D721Med (cell line): ENCODE results near the gene DBI.

ENCODE experiments used
- DNase-seq: peaks from one replicate; pipeline ENCODE4 v3.0.0; 2011; ENCODE audit warnings: low spot score; ENCODE audit not compliant: insufficient read length
- FAIRE-seq: peaks from 2 replicates; lab custom pipeline; 2011; peaks lifted over from hg19 to GRCh38; lab: Jason Lieb, UNC
- TF ChIP-seq, protein P1 (sequence below): IDR thresholded peaks from 2 replicates; pipeline ENCODE4 v1.5.1; 2012; ENCODE audit warnings: mild to moderate bottlenecking, control low read depth; ENCODE audit not compliant: insufficient read depth; ENCODE audit errors: missing control alignments

DBI gene

GRCh38 chr2:119339562-119339923 lies 27.2 kb upstream of the DBI start:
- TF ChIP-seq, protein P1, sequence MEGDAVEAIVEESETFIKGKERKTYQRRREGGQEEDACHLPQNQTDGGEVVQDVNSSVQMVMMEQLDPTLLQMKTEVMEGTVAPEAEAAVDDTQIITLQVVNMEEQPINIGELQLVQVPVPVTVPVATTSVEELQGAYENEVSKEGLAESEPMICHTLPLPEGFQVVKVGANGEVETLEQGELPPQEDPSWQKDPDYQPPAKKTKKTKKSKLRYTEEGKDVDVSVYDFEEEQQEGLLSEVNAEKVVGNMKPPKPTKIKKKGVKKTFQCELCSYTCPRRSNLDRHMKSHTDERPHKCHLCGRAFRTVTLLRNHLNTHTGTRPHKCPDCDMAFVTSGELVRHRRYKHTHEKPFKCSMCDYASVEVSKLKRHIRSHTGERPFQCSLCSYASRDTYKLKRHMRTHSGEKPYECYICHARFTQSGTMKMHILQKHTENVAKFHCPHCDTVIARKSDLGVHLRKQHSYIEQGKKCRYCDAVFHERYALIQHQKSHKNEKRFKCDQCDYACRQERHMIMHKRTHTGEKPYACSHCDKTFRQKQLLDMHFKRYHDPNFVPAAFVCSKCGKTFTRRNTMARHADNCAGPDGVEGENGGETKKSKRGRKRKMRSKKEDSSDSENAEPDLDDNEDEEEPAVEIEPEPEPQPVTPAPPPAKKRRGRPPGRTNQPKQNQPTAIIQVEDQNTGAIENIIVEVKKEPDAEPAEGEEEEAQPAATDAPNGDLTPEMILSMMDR, result no peak
- FAIRE-seq (no peak), DNase-seq (no peak)

DNA sequence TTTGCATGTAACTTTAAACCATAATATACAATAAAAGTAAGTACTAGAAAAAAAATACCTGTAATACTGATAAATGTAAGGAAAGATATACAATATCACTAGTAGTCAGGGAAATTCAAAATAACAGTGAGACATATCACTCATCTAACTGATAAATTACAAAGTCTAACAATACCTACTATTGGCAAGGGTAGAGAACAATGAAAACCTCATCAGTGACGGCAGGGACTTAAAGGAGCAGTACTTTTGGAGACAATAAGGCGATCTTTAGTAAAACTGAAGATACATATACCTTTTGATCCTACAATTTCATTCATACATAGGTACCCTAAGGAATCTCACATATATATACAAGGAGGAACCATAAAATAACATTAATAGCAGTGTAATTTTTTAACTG lies 25.1 kb upstream of the DBI start:
- DNase-seq (no peak), FAIRE-seq (no peak)

DNA sequence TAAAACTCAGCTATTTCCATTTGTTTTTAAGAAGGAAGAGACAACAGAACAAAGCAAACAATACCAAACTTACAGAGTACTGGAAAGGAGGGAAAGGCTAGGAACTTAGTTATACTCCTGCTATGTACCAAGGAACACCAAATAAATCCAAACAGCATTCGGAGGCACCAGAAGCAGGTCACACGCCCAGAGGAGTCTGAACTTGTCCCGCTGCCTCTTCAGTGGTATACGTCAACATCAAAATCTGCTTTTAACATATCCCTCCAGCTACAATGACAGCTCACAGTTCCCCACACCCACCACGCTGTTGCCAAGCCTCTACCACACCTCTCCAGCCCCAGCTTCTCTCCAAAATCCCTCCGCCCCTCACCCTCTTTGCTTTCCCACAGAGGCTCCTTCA lies 17.5 kb upstream of the DBI start:
- DNase-seq, result no peak
- TF ChIP-seq, protein P1, result no peak
- FAIRE-seq, result no peak

More for the DNA sequence above, 25.1 kb upstream of the DBI start:
- TF ChIP-seq, protein P1, result no peak

- TF ChIP-seq, protein P1, result no peak
- no peak for DNase-seq
- no peak for FAIRE-seq
These were observed 16.3 kb upstream of the DBI start for GRCh38 chr2:119350311-119350998.

GRCh38 chr2:119352357-119352756 lies 14.4 kb upstream of the DBI start:
- FAIRE-seq, result no peak
- no peak for DNase-seq
- TF ChIP-seq, protein P1, result no peak

DNA sequence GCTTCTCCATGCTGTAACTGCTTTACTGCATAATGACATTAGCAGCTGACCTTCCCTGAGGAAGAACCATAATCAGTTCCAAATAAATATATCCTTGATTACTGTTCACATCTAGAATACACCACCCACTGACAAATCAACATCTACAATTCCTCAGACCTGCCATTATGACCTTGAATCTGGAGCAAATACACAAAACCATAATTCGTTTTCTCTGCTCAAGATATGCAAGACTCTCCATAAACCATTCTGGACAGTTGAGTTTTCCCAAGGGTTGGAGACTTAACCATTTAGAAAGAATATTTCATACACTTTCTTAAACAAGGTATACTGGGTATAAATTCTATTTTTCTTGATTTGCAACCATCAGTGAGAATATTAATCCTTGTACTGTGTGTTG lies 11.9 kb upstream of the DBI start:
- TF ChIP-seq, protein P1, result no peak
- no peak for DNase-seq
- peak; percentile 6 for FAIRE-seq

DNA sequence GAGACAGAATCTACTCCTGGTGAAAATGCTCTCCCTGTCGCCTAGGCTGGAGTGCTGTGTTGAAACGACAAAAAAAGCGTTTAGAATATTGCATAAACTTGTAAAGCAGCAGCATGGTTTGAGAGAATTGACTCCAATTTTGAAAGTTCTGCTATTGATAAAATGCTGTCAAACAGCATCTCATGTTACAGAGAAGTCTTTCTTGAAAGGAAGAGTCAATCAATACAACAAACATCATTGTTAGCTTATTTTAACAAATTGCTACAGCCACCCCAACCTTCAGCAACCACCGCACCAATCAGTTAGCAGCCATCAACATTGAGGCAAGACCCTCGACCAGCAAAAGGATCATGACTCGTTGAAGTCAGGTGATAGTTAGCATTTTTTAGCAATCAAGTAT lies 7.0 kb upstream of the DBI start:
- DNase-seq (no peak), FAIRE-seq (no peak)
- TF ChIP-seq, protein P1, result no peak
